ENCODE measurements around the gene PRAMEF5. TPM values are rescaled to one million over a fixed set of nuclear protein-coding genes. Genes with fewer than 3 reads are reported as not detected.
"Not testable (repeated sequence)": the region's sequence is repeated elsewhere in the genome, so short reads cannot be mapped to it uniquely, and the experiment has no call there.

The PRAMEF5 gene
- total RNA-seq, 1 experiment from 2014 or later: not detected

DNA sequence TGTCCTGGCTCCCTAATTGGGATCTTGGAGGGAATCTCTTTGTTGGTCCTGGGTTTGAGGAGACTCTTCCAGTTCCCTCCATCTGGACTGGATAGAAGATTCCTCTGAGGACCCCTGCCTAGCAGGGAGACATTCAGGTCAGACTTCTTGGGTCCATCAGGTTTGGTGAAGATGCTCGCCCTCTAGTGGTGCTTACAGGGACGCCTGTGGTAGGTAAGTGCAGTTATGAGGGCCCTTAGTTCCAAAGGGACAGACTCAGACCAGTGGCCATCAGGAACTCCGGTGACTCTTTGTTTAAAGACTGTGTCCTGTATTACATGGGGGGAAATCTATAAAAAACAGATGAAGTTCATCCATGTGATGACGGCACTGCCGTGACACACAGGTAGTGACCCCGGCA, 23.0 kb downstream of the PRAMEF5 start:
- peak; percentile 1 for DNase-seq (ENCODE audit: low read depth)

DNA sequence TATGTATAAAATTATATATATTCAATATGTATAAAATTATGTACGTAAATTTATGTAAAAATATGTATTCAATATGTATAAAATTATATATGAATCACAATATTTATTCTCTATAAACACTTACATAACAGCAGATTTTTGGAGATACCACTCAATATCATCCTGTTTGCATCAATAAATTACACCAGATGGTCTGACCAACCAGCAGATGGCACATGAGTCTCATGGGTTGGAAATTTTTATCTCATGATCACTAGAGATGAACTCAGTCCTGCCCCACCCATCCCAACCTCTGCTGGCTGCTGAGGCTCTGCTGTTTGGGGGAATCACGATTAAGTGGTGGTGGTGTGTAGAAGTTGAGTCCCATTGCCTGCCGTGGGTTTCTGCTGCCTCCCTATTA, 25.6 kb downstream of the PRAMEF5 start:
- not testable (repeated sequence) for DNase-seq (ENCODE audit: low read depth)

DNA sequence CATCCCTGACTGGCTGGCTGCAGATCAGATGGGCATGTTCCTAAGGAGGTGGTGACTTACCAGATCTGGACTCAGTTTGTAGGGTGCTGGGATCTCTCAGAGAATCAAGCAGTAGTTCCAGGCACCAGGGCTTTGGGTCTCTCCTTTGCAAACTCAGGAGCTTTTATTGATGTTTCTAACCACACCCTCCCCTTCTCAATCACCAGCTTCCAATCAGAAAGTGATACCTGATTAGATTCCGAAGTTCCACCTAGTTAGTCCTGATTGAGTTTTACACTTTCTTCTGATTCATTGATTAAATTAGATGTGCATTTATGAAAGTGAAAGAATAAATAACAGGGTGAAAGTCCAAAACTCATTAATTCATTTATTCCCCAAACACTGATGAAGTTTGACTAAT, 31.0 kb downstream of the PRAMEF5 start, which contains the start of gene PRAMEF8:
TSS of gene PRAMEF8 (minus strand) at position 101 of the 400 bp plus-strand sequence. CDS start 1,046 bp downstream, outside the sequence.
- DNase-seq (ENCODE audit: low read depth): not testable (repeated sequence)

DNA sequence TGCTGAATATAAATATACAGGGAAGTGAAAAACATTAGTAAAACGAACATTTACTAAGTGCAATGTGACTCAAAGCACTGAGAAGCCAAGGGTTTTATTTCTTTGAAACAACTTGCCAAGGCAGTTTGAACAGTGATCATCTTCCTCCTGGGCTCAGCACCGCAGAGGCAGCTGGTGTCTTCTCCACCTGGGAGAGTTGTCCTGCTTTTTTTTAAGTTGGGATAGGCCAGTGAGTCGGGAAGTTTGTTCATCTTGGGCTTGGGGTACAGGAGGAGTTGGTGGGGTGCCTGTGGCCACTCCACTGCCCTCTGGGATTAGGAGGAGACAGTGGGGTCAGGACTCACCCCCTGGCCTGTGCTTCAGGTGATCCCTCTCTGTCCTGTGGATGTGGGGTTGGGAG, 35.0 kb downstream of the PRAMEF5 start:
- not testable (repeated sequence) for DNase-seq (ENCODE audit: low read depth)

DNA sequence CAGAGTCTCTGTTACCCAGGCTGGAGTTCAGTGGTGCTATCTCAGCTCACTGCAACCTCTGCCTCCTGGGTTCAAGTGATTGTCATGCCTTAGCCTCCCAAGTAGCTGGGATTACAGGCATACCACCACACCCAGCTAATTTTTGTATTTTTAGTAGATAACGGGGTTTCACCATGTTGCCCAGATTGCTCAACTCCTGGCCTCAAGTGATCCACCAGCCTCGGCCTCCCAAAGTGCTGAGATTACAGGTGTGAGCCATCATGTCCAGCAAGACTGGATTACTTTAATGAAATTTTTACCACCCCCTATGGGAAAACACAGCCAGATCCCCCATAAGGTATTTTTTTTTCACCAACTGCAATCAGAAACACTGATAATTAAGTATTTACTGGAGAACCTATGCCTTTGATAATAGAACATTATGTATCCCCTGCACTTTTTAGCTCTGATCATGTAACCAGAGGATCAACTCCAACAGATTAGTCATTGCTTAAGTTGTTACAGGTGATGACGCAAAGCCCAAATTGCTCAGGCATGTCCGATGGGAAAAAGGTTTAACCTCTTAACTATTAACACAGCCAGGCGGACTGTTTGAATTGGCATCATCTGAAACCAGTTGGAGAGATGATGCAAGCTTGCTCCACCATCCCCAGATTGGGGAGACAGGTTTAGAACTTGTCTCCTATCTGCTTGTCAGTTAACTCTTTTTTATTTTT, 43.4 kb downstream of the PRAMEF5 start:
- not testable (repeated sequence) for DNase-seq (ENCODE audit: low read depth)

DNA sequence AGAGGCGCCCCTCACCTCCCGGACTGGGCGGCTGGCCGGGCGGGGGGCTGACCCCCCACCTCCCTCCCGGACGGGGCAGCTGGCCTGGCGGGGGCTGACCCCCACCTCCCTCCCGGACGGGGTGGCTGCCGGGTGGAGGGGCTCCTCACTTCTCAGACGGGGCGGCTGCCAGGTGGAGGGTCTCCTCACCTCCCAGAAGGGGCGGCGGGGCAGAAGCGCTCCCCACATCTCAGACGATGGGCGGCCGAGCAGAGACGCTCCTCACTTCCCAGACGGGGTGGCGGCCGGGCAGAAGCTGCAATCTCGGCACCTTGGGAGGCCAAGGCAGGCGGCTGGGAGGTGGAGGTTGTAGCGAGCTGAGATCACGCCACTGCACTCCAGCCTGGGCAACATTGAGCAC, 44.7 kb downstream of the PRAMEF5 start:
- DNase-seq (ENCODE audit: low read depth): not testable (repeated sequence)

DNA sequence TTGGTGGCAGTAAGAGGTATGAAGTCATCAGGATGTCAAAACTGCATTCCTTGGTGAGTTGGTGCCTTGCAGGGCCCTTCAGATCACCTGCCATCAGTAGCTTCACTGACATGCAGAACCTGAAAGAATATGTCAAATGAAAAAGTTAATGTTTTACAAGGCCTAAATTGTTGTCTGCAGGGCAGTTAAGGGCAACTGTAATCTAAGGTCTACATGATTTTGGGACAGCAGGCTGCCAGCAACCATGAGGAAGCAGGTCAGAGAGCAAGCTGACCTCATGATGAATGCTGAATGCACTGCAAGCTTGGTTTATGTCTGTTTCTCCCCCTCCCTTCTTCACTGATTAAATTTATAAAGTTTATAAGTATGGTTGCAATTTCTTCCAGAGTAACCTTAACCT, 48.2 kb downstream of the PRAMEF5 start:
- not testable (repeated sequence) for DNase-seq (ENCODE audit: low read depth)

DNA sequence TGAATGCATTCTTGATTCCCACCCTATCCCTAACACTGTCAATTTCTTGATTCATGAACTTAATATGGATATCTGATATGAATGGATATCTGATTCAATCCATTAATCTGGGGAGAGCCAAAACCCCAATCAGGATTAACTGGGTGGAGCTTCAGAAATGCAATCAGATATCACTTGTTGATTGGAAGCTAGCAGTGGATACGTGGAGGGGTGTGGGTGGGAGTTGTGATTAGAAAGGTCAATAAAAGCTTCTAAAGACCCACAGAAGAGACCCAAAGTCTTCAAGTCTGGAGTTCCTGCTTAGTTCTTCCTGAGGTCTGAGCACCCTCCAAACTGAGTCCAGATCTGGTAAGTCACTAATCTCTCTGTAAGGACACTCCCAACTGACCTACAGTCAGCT, 49.2 kb downstream of the PRAMEF5 start, which contains the start of gene PRAMEF33:
TSS of gene PRAMEF33 (plus strand) at position 301 of the 400 bp plus-strand sequence. CDS start 2,416 bp downstream, outside the sequence.
- DNase-seq (ENCODE audit: low read depth): not testable (repeated sequence)

Other genes with a start within 250 kb of the PRAMEF5 start
- gene PRAMEF27, start 197.6 kb upstream of the PRAMEF5 start, total RNA-seq (2014; rRNA removed; shearing (Covaris generic)): not detected in 2 replicates
- gene HNRNPCL3, start 193.4 kb upstream of the PRAMEF5 start, total RNA-seq (2014; rRNA removed; shearing (Covaris generic)): not detected in 2 replicates
- not detected in 2 replicates for gene PRAMEF25, start 183.4 kb upstream of the PRAMEF5 start, total RNA-seq (2014; rRNA removed; shearing (Covaris generic))
- not detected in 2 replicates for gene HNRNPCL2, start 137.3 kb upstream of the PRAMEF5 start, total RNA-seq (2014; rRNA removed; shearing (Covaris generic))
- not detected in 2 replicates for gene PRAMEF26, start 98.2 kb upstream of the PRAMEF5 start, total RNA-seq (2014; rRNA removed; shearing (Covaris generic))
- gene HNRNPCL4, start 88.6 kb upstream of the PRAMEF5 start, total RNA-seq (2014; rRNA removed; shearing (Covaris generic)): not detected in 2 replicates
- not detected in 2 replicates for gene PRAMEF9, start 82.3 kb upstream of the PRAMEF5 start, total RNA-seq (2014; rRNA removed; shearing (Covaris generic))
- gene PRAMEF13, start 52.8 kb upstream of the PRAMEF5 start, total RNA-seq (2014; rRNA removed; shearing (Covaris generic)): not detected in 2 replicates
- gene PRAMEF18, start 28.0 kb upstream of the PRAMEF5 start, total RNA-seq (2014; rRNA removed; shearing (Covaris generic)): not detected in 2 replicates
- not detected in 2 replicates for gene PRAMEF8, start 30.9 kb downstream of the PRAMEF5 start, total RNA-seq (2014; rRNA removed; shearing (Covaris generic))
- gene PRAMEF33, start 49.3 kb downstream of the PRAMEF5 start, total RNA-seq (2014; rRNA removed; shearing (Covaris generic)): not detected in 2 replicates
- not detected in 2 replicates for gene PRAMEF15, start 61.4 kb downstream of the PRAMEF5 start, total RNA-seq (2014; rRNA removed; shearing (Covaris generic))
- not detected in 2 replicates for gene PRAMEF14, start 92.9 kb downstream of the PRAMEF5 start, total RNA-seq (2014; rRNA removed; shearing (Covaris generic))
- not detected in 2 replicates for gene PRAMEF19, start 117.7 kb downstream of the PRAMEF5 start, total RNA-seq (2014; rRNA removed; shearing (Covaris generic))
- gene PRAMEF17, start 135.4 kb downstream of the PRAMEF5 start, total RNA-seq (2014; rRNA removed; shearing (Covaris generic)): not detected in 2 replicates
- not detected in 2 replicates for gene PRAMEF20, start 156.3 kb downstream of the PRAMEF5 start, total RNA-seq (2014; rRNA removed; shearing (Covaris generic))